ENCODE data around the gene LRRTM3. TPM values are rescaled to one million over a fixed set of nuclear protein-coding genes. Genes with fewer than 3 reads are reported as not detected.

Gene LRRTM3
- total RNA-seq, 1 donor from 2014 or later = not detected

DNA sequence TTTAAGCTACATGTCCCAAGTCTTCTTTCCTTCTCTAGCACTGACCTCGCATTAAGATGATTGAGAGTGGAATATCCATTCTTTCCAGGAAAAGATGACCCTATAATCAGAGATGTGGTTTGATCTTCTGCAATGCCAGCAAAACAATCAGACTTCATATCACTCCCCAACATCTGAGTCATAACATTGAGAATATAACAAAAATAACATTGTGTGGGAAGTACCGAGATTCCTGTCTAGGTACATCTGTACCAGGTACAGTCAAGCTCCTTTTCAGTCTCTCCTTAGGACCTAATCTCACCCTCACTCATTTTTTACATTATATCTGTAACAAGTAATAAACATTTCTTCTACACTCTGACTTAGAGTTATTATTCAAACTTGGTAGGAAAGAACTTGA is 201.6 kb downstream of the LRRTM3 start:
- Mint-ChIP-seq H3K27me3 (ENCODE audit: unreplicated experiment) (no peaks in the 10 kb centered on the region), H3K27ac (ENCODE audit: unreplicated experiment) (no peak overlapping the region), H3K4me3 (ENCODE audit: unreplicated experiment) (no peak overlapping the region), H3K4me1 (ENCODE audit: low read depth, unreplicated experiment) (no peaks in the 10 kb centered on the region), H3K9me3 (ENCODE audit: unreplicated experiment) (no peaks in the 10 kb centered on the region), H3K36me3 (ENCODE audit: unreplicated experiment) (no peaks in the 10 kb centered on the region)
- DNase-seq = no peak
- TF ChIP-seq CTCF (IDR thresholded peaks at IDR 0.05; ENCODE audit: partially characterized antibody, unreplicated experiment) = no peak

GRCh38 chr10:67140641-67141040 is 214.8 kb downstream of the LRRTM3 start:
- H3K4me3 Mint-ChIP-seq (ENCODE audit: unreplicated experiment) = no peak overlapping the region
- no peak for TF ChIP-seq CTCF (IDR thresholded peaks at IDR 0.05; ENCODE audit: partially characterized antibody, unreplicated experiment)
- H3K4me1 Mint-ChIP-seq (ENCODE audit: low read depth, unreplicated experiment) = no peaks in the 10 kb centered on the region
- DNase-seq = no peak
- H3K9me3 Mint-ChIP-seq (ENCODE audit: unreplicated experiment) = no peaks in the 10 kb centered on the region
- H3K36me3 Mint-ChIP-seq (ENCODE audit: unreplicated experiment) = no peaks in the 10 kb centered on the region
- H3K27me3 Mint-ChIP-seq (ENCODE audit: unreplicated experiment) = no peaks in the 10 kb centered on the region
- H3K27ac Mint-ChIP-seq (ENCODE audit: unreplicated experiment) = no peak overlapping the region

GRCh38 chr10:67141300-67141699 is 215.5 kb downstream of the LRRTM3 start:
- Mint-ChIP-seq H3K36me3 (ENCODE audit: unreplicated experiment) (no peaks in the 10 kb centered on the region), H3K9me3 (ENCODE audit: unreplicated experiment) (no peaks in the 10 kb centered on the region), H3K4me3 (ENCODE audit: unreplicated experiment) (no peak overlapping the region), H3K27me3 (ENCODE audit: unreplicated experiment) (no peaks in the 10 kb centered on the region), H3K4me1 (ENCODE audit: low read depth, unreplicated experiment) (no peaks in the 10 kb centered on the region), H3K27ac (ENCODE audit: unreplicated experiment) (no peak overlapping the region)
- no peak for DNase-seq
- no peak for TF ChIP-seq CTCF (IDR thresholded peaks at IDR 0.05; ENCODE audit: partially characterized antibody, unreplicated experiment)

DNA sequence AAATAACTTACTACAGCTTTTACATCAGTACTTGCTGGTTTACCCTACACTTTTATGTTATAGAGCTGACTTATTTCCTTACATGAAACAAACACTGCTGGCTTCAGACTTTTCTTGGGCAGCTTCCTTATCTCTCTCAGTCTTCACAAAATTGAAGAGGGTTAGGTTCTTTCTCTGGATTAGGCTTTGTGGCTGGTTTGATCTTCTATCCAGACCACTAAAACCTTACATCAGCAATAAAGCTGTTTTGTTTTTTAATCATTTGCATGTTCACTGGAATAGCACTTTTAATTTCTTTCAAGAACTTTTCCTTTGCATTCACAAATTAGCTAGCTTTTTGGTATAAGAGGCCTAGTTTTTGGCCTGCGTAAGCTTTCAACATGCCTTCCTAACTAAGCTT is 218.7 kb downstream of the LRRTM3 start:
- TF ChIP-seq CTCF (IDR thresholded peaks at IDR 0.05; ENCODE audit: partially characterized antibody, unreplicated experiment) = no peak
- no peak overlapping the region for H3K4me3 Mint-ChIP-seq (ENCODE audit: unreplicated experiment)
- H3K27ac Mint-ChIP-seq (ENCODE audit: unreplicated experiment) = no peak overlapping the region
- H3K36me3 Mint-ChIP-seq (ENCODE audit: unreplicated experiment) = no peaks in the 10 kb centered on the region
- DNase-seq = no peak
- no peaks in the 10 kb centered on the region for H3K4me1 Mint-ChIP-seq (ENCODE audit: low read depth, unreplicated experiment)
- H3K9me3 Mint-ChIP-seq (ENCODE audit: unreplicated experiment) = no peaks in the 10 kb centered on the region
- no peaks in the 10 kb centered on the region for H3K27me3 Mint-ChIP-seq (ENCODE audit: unreplicated experiment)

Measured in glutamatergic neuron (in vitro differentiated cells).